Keratinocyte (primary cell): ENCODE measurements around the gene SH3GLB1. TPM values are rescaled to one million over a fixed set of nuclear protein-coding genes. Genes with fewer than 3 reads are reported as not detected.
A peak's percentile ranks its signal among the peaks of the same experiment; 100 is the strongest.

Experiments used
- DNase-seq: peaks from one replicate; pipeline ENCODE4 v3.0.0-alpha.2; 2011; ENCODE audit warnings: low read depth, missing footprints, low spot score
- FAIRE-seq: peaks from 2 replicates; lab custom pipeline; 2011; peaks lifted over from hg19 to GRCh38; lab: Jason Lieb, UNC
- H2AFZ ChIP-seq: 2 replicates; pipeline ENCODE4 v1.6.0; 2012; ENCODE audit warnings: low read length, control low read depth, inconsistent platforms; ENCODE audit not compliant: control insufficient read depth
- H3K27ac ChIP-seq: 2 replicates; pipeline ENCODE4 v1.5.1; 2011; ENCODE audit warnings: low read length; ENCODE audit not compliant: control insufficient read depth, insufficient read depth
- H3K27me3 ChIP-seq: 3 replicates; pipeline ENCODE4 v1.6.0; 2011; ENCODE audit warnings: low read length; ENCODE audit not compliant: control insufficient read depth, insufficient read depth; ENCODE audit errors: extremely low read depth
- H3K36me3 ChIP-seq, 2 experiments: 2 replicates in 1 of 2; 3 replicates in 1 of 2; pipeline ENCODE4 v1.5.1; 2011; ENCODE audit warnings: low read length in 2 of 2, mild to moderate bottlenecking in 1 of 2; ENCODE audit not compliant: control insufficient read depth in 2 of 2, insufficient read depth in 2 of 2; ENCODE audit errors: extremely low read depth in 1 of 2
- H3K4me1 ChIP-seq: 3 replicates; pipeline ENCODE4 v1.5.1; 2011; ENCODE audit warnings: low read length; ENCODE audit not compliant: control insufficient read depth, insufficient read depth; ENCODE audit errors: extremely low read depth
- H3K4me2 ChIP-seq: 3 replicates; pipeline ENCODE4 v1.6.0; 2011; ENCODE audit warnings: low read depth, low read length; ENCODE audit not compliant: control insufficient read depth, insufficient read depth; ENCODE audit errors: extremely low read depth
- H3K4me3 ChIP-seq, 3 experiments: fragments of 200-600 bp in 1 of 3; sonication (generic) in 1 of 3; 2 replicates in 2 of 3; 3 replicates in 1 of 3; pipeline ENCODE4 v1.5.1; 2011 to 2016; ENCODE audit warnings: low read length in 3 of 3, mild to moderate bottlenecking in 3 of 3, control low read depth in 2 of 3, inconsistent platforms in 1 of 3, low read depth in 1 of 3, mixed read lengths in 1 of 3, mixed run types in 1 of 3, moderate library complexity in 1 of 3; ENCODE audit not compliant: control insufficient read depth in 2 of 3, insufficient read depth in 2 of 3; ENCODE audit errors: extremely low read depth in 1 of 3
- H3K79me2 ChIP-seq: 2 replicates; pipeline ENCODE4 v1.6.0; 2012; ENCODE audit warnings: low read length; ENCODE audit not compliant: control insufficient read depth, insufficient read depth
- H3K9ac ChIP-seq: 3 replicates; pipeline ENCODE4 v1.6.0; 2011; ENCODE audit warnings: low read length; ENCODE audit not compliant: control insufficient read depth, insufficient read depth; ENCODE audit errors: extremely low read depth
- H3K9me1 ChIP-seq: 3 replicates; pipeline ENCODE4 v1.6.0; 2011; ENCODE audit warnings: low read length; ENCODE audit not compliant: control insufficient read depth, insufficient read depth; ENCODE audit errors: extremely low read depth
- H3K9me3 ChIP-seq: 2 replicates; pipeline ENCODE4 v1.5.1; 2012; ENCODE audit warnings: low read depth, low read length; ENCODE audit not compliant: control insufficient read depth
- H4K20me1 ChIP-seq: 3 replicates; pipeline ENCODE4 v1.6.0; 2011; ENCODE audit warnings: low read length; ENCODE audit not compliant: control insufficient read depth, insufficient read depth; ENCODE audit errors: extremely low read depth
- EZH2 ChIP-seq: IDR thresholded peaks from one replicate; pipeline ENCODE4 v1.6.1; 2012; ENCODE audit warnings: inconsistent platforms, mild to moderate bottlenecking, low read length, moderate library complexity
- dilution Hi-C: fragments of 300-500 bp; cut with MboI; formaldehyde crosslinking; loops from one replicate; pipeline ENCODE4 v1.7.0; 2020; ENCODE audit warnings: low sequenced_read_pairs; ENCODE audit not compliant: extremely low pct_ligation_motif_present
- polyA plus RNA-seq, 5 experiments: library from polyadenylated mRNA; depleted of rRNA in 3 of 5; stranded (reverse) in 3 of 5; stranded (forward) in 1 of 5; unstranded in 1 of 5; fragments of >200 nt; gene quantifications; 1 replicate in 1 of 5; 2 replicates in 3 of 5; 3 replicates in 1 of 5; pipeline versions ENCODE4 v1.2.1 to v1.2.3, GENCODE V29; 2011 to 2012; ENCODE audit warnings: missing spikeins in 2 of 5, low read depth in 1 of 5, low replicate concordance in 1 of 5
- TF ChIP-seq, protein P1 (sequence below), 3 experiments: IDR thresholded peaks in 1 of 3; conservative IDR thresholded peaks in 1 of 3; optimal IDR thresholded peaks in 1 of 3; 2 replicates in 2 of 3; 3 replicates in 1 of 3; pipeline versions ENCODE3 to v1.5.1; 2011; ENCODE audit warnings: low read length in 3 of 3, mild to moderate bottlenecking in 3 of 3, moderate library complexity in 2 of 3, control low read depth in 1 of 3, inconsistent platforms in 1 of 3; ENCODE audit not compliant: insufficient read depth in 2 of 3; ENCODE audit errors: extremely low read depth in 1 of 3

SH3GLB1 gene
- polyA plus RNA-seq, 1 donor (not counting 4 experiments of a cell fraction or from before 2014, with no cell fraction given): 77.1 TPM

DNA sequence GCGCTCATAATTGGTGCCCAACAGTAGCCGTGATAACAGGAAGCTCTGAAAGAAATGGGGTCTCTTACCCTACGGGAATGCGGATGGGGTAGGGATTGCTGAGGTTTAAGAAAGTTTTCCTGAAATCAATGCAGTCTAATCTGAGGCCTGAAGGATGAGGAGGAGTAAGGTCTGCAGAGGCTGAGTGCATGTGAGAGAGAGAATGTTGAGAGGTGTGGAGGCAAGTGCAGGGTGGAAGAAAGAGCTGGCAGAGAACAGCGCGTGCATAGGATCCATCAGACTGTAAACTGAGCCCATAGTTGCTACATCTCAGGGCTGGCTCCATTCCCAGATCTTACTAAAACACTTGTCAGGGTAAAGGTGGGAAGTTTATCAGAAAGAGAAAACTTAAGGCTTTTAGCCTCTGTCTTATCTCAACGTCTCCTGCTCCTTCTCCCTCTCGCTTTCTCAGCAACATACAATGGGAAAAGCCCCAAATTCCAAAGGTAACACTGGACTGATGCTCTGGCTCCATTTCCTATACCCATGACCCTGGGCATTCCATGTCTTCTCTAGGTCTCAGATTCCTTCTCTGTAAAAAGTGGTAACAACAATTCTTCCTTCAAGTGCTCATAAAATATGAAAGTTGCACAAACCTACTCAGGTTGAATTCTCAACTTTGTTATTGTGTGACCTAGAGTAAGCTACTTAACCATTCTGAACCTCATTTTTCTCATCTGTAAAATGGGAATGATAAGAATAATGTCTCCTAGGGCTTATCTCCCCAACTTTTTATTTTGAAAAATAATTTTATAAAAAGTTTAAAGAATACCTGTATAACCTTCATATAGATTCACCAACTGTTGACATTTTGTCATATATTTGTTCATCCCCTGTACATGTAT lies 75.2 kb downstream of the SH3GLB1 start:
- Histone ChIP-seq H3K9me1 (no peaks in the 10 kb centered on the region), H4K20me1 (no peaks in the 10 kb centered on the region), H3K36me3 (no peaks in the 10 kb centered on the region), H2AFZ (no peak overlapping the region), H3K9ac (no peak overlapping the region), H3K9me3 (no peaks in the 10 kb centered on the region), H3K27ac (peak overlapping the region; percentile 32), H3K4me2 (no peak overlapping the region), H3K27me3 (no peaks in the 10 kb centered on the region), H3K4me1 (peaks cover 35% of the 10 kb centered on the region), H3K79me2 (no peaks in the 10 kb centered on the region), H3K4me3 (no peak overlapping the region)
- TF ChIP-seq, protein P1, sequence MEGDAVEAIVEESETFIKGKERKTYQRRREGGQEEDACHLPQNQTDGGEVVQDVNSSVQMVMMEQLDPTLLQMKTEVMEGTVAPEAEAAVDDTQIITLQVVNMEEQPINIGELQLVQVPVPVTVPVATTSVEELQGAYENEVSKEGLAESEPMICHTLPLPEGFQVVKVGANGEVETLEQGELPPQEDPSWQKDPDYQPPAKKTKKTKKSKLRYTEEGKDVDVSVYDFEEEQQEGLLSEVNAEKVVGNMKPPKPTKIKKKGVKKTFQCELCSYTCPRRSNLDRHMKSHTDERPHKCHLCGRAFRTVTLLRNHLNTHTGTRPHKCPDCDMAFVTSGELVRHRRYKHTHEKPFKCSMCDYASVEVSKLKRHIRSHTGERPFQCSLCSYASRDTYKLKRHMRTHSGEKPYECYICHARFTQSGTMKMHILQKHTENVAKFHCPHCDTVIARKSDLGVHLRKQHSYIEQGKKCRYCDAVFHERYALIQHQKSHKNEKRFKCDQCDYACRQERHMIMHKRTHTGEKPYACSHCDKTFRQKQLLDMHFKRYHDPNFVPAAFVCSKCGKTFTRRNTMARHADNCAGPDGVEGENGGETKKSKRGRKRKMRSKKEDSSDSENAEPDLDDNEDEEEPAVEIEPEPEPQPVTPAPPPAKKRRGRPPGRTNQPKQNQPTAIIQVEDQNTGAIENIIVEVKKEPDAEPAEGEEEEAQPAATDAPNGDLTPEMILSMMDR (optimal IDR thresholded peaks at IDR 0.05 in 1 of 3, IDR thresholded peaks at IDR 0.05 in 1 of 3, conservative IDR thresholded peaks at IDR 0.05 in 1 of 3; ENCODE audit: extremely low read depth in 1 of 3, insufficient read depth in 2 of 3, low read length in 3 of 3): no peak
- TF ChIP-seq EZH2: no peak
- FAIRE-seq: peak; percentile 88
- DNase-seq: no peak
- dilution Hi-C loops: no loop called here

DNA sequence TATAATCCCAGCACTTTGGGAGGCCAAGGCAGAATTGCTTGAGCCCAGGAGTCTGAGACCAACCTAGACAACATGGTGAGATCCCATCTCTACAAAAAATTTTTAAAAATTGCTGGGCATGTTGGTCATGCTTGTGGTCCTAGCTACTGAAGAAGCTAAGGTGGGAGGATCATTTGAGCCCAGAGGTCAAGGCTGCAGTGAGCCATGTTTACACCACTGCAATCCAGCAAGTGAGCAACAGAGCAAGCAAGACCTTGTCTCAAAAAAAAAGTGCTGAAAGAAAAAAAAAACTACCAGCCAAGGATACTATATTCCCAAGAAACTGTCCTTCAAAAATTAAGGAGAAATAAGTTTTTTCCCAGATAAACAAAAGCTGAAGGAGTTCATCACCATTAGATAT lies 78.1 kb downstream of the SH3GLB1 start:
- Histone ChIP-seq H3K4me3 (no peak overlapping the region), H3K27ac (no peak overlapping the region), H3K36me3 (no peaks in the 10 kb centered on the region), H3K9me3 (no peaks in the 10 kb centered on the region), H3K27me3 (no peaks in the 10 kb centered on the region), H3K9ac (no peak overlapping the region), H3K4me1 (peaks cover 26% of the 10 kb centered on the region), H3K79me2 (no peaks in the 10 kb centered on the region), H4K20me1 (no peaks in the 10 kb centered on the region), H3K4me2 (no peak overlapping the region), H3K9me1 (no peaks in the 10 kb centered on the region), H2AFZ (no peak overlapping the region)
- dilution Hi-C loops: no loop called here
- TF ChIP-seq, protein P1 (optimal IDR thresholded peaks at IDR 0.05 in 1 of 3, IDR thresholded peaks at IDR 0.05 in 1 of 3, conservative IDR thresholded peaks at IDR 0.05 in 1 of 3; ENCODE audit: extremely low read depth in 1 of 3, insufficient read depth in 2 of 3, low read length in 3 of 3): no peak
- no peak for TF ChIP-seq EZH2
- FAIRE-seq (no peak), DNase-seq (no peak)
